Coronary artery (tissue), 2 donors: Measurements from ENCODE around the gene GMFB.
"Not testable (repeated sequence)": the region's sequence is repeated elsewhere in the genome, so short reads cannot be mapped to it uniquely, and the experiment has no call there.

ENCODE experiments used
- DNase-seq: peaks from one replicate; pipeline ENCODE4 v3.0.0-alpha.2; 2017; ENCODE audit warnings: low spot score
- H3K27ac ChIP-seq, 2 donors: fragments of 200-600 bp; sonication (generic); one replicate each; pipeline ENCODE4 v1.5.1; 2016 to 2019
- H3K4me3 ChIP-seq: fragments of 200-600 bp; sonication (generic); 2 replicates; pipeline ENCODE4 v1.5.1; 2016; ENCODE audit warnings: mild to moderate bottlenecking, moderate library complexity
- CTCF ChIP-seq: fragments of 200-600 bp; sonication (generic); IDR thresholded peaks from one replicate; pipeline ENCODE4 v1.5.1; 2019; ENCODE audit warnings: antibody characterized with exemption

GMFB gene

GRCh38 chr14:54451961-54452360 lies 36.8 kb downstream of the GMFB start:
- no peak for TF ChIP-seq CTCF
- no peak overlapping the region for H3K27ac ChIP-seq
- no peak for DNase-seq
- H3K4me3 ChIP-seq, result no peak overlapping the region

- Histone ChIP-seq H3K27ac (no peak overlapping the region), H3K4me3 (no peak overlapping the region)
- DNase-seq, result no peak
- TF ChIP-seq CTCF, result no peak
These were observed 37.6 kb downstream of the GMFB start for GRCh38 chr14:54451121-54451601.

GRCh38 chr14:54450535-54450934 lies 38.2 kb downstream of the GMFB start:
- H3K27ac ChIP-seq, result no peak overlapping the region
- DNase-seq, result no peak
- no peak overlapping the region for H3K4me3 ChIP-seq
- no peak for TF ChIP-seq CTCF

- DNase-seq, result no peak
- TF ChIP-seq CTCF, result no peak
- Histone ChIP-seq H3K4me3 (no peak overlapping the region), H3K27ac (no peak overlapping the region)
These were observed 41.5 kb downstream of the GMFB start for GRCh38 chr14:54447231-54447692.

GRCh38 chr14:54446161-54446693 lies 42.6 kb downstream of the GMFB start:
- no peak for TF ChIP-seq CTCF
- Histone ChIP-seq H3K27ac (no peak overlapping the region), H3K4me3 (no peak overlapping the region)
- no peak for DNase-seq

- Histone ChIP-seq H3K4me3 (no peak overlapping the region), H3K27ac (no peak overlapping the region)
- no peak for DNase-seq
- no peak for TF ChIP-seq CTCF
These were observed 44.1 kb downstream of the GMFB start for GRCh38 chr14:54444681-54445080.

- Histone ChIP-seq H3K27ac (no peak overlapping the region), H3K4me3 (no peak overlapping the region)
- TF ChIP-seq CTCF, result no peak
- no peak for DNase-seq
These were observed 44.8 kb downstream of the GMFB start for GRCh38 chr14:54443981-54444380.

- DNase-seq, H3K4me3 ChIP-seq, H3K27ac ChIP-seq: not testable (repeated sequence)
These were observed 45.8 kb downstream of the GMFB start for GRCh38 chr14:54442961-54443360.
